Prostate gland (tissue), 2 donors: ENCODE data around the gene ARHGEF17. TPM values are rescaled to one million over a fixed set of nuclear protein-coding genes. Genes with fewer than 3 reads are reported as not detected.

Source experiments
- DNase-seq: peaks from one replicate; pipeline ENCODE4 v3.0.0-alpha.2; 2019; ENCODE audit warnings: low spot score
- H3K27ac ChIP-seq, 2 donors: fragments of 200-600 bp; sonication (generic); 2 replicates each; pipeline ENCODE4 v1.5.1; 2017 to 2019
- H3K27me3 ChIP-seq: fragments of 200-600 bp; sonication (generic); replicated peaks from 2 replicates; pipeline ENCODE4 v1.5.1; 2019; ENCODE audit not compliant: insufficient read depth
- H3K36me3 ChIP-seq, 2 donors: fragments of 200-600 bp; sonication (generic); 1 replicate in 1 of 2; 2 replicates in 1 of 2; pipeline versions ENCODE4 v1.5.1 to v1.8.1; 2017 to 2019
- H3K4me1 ChIP-seq: fragments of 200-600 bp; sonication (generic); replicated peaks from 2 replicates; pipeline ENCODE4 v1.5.1; 2019
- H3K4me3 ChIP-seq, 2 donors: fragments of 200-600 bp; sonication (generic); 2 replicates each; pipeline ENCODE4 v1.5.1; 2017 to 2019
- H3K9me3 ChIP-seq: fragments of 200-600 bp; sonication (generic); 2 replicates; pipeline ENCODE4 v1.5.1; 2017
- POLR2A ChIP-seq: fragments of 450-650 bp; IDR thresholded peaks from one replicate; pipeline ENCODE4 v1.6.1; 2016; ENCODE audit warnings: antibody characterized with exemption, mild to moderate bottlenecking
- POLR2AphosphoS5 ChIP-seq: sonication (generic); formaldehyde crosslinking; IDR thresholded peaks from one replicate; pipeline ENCODE4 v1.6.1; 2017; ENCODE audit warnings: antibody characterized with exemption
- WGBS: methylation state at CpG from one replicate; pipeline ENCODE4 v1.1.5; 2018; 5-methylcytosine and 5-hydroxymethylcytosine counted together
- intact Hi-C: fragments of 100-400 bp; cut with DNase I; formaldehyde crosslinking; loops from one replicate; pipeline ENCODE4 v1.14.2; 2022
- total RNA-seq, 2 donors: library from RNA; depleted of rRNA; stranded (reverse); fragments of >200 nt; gene quantifications; one replicate each; pipeline ENCODE4 v1.1.0, GENCODE V29; 2016
- TF ChIP-seq, protein P1 (sequence below), 4 experiments: fragments of 200-600 bp in 2 of 4; fragments of 450-650 bp in 2 of 4; sonication (generic) in 2 of 4; IDR thresholded peaks; 1 replicate in 3 of 4; 2 replicates in 1 of 4; pipeline ENCODE4 v1.5.1; 2016 to 2019; ENCODE audit warnings: antibody characterized with exemption in 4 of 4, mild to moderate bottlenecking in 2 of 4, moderate library complexity in 2 of 4

ARHGEF17 gene
- total RNA-seq, 2 donors from 2014 or later: 34.0 to 66.9 TPM

DNA sequence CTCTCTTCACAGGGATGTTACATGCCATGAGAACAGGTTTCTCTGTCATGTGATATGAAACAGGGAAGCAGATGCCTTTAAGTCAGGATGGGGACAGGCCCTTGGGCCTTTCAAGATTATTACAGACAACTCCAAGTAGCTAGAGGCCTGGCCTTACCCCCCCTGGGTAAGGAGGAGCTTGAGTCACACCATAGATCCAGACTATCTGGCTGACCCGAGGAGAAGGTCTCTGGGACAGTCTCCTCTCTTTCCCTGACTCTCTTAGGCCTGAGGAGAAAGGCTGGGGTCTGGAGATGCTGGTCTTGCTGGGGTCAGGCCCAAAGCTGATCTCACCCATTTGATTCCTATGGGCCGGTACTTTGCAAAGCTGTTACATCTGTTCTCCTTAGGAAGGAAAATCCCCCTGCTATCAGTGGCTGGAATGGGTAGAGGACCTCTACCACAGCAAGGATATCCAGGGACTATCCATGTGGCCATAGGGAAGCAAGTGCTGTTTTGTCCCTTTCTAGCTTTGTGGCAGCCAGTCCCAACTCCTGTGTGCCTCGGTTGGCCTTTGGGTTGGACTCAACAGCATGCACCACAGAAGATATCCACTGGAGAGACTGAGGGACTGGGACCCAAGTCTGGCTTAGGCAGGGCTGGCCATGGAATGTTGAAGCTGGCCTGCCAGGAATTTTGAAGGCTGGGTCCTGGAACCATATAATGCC lies 93.3 kb downstream of the ARHGEF17 start:
- Histone ChIP-seq H3K4me1 (no peaks in the 10 kb centered on the region), H3K9me3 (no peaks in the 10 kb centered on the region), H3K36me3 (no peaks in the 10 kb centered on the region), H3K4me3 (no peak overlapping the region), H3K27me3 (no peaks in the 10 kb centered on the region), H3K27ac (no peak overlapping the region)
- TF ChIP-seq, protein P1, sequence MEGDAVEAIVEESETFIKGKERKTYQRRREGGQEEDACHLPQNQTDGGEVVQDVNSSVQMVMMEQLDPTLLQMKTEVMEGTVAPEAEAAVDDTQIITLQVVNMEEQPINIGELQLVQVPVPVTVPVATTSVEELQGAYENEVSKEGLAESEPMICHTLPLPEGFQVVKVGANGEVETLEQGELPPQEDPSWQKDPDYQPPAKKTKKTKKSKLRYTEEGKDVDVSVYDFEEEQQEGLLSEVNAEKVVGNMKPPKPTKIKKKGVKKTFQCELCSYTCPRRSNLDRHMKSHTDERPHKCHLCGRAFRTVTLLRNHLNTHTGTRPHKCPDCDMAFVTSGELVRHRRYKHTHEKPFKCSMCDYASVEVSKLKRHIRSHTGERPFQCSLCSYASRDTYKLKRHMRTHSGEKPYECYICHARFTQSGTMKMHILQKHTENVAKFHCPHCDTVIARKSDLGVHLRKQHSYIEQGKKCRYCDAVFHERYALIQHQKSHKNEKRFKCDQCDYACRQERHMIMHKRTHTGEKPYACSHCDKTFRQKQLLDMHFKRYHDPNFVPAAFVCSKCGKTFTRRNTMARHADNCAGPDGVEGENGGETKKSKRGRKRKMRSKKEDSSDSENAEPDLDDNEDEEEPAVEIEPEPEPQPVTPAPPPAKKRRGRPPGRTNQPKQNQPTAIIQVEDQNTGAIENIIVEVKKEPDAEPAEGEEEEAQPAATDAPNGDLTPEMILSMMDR (IDR thresholded peaks at IDR 0.05): no peak
- TF ChIP-seq POLR2AphosphoS5 (no peak), POLR2A (no peak)
- 82% methylated on average over 3 of the region's 3 CpGs for WGBS
- DNase-seq: no peak
- intact Hi-C loops: loop anchor here (5.0 to 10.0 kb wide), 2 partner anchors 196 to 223 kb away; partner anchors contain the start of gene FAM168A

DNA sequence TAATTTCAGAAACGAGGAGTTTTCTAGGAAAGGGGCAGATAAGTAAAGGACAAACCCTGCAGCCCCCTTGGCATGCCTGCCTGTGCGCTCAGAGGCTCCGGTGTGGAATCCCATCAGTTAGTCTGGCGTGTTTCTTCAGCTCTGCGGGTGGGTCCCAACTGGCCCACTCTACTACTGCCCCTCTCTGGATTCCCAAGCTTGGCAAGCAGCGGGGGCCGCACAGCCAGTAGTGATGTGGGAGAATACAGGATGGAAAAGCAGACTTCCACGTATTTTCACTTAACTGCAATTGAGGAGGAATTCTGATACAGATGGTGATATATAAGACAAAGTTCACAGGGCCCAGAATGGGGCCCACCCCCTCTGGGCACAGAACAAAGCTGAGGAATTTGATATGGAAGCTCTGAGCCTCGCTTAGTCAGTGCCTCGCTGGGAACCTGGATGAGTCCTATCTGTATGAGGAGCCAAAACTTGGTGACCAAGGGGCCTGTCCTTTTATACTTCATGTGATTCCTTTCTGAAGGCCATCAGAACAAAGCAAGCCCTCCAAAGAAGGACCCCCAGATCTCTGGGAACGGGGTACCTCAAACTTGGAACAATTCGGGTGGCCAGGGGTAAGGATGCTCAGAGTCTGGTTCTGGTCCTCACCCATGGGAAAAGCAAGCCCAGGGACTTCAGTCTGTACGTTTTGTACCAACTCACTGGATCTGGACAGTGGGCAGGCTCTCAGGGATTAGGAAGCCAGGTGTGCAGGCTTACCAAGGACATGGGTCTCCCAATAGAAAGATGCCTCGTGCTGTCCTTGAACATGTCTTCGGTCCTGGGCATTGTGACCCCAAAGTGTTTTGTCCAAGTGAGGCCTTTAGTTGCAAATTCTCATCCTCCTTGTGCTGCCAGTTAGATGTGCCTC lies 94.1 kb downstream of the ARHGEF17 start:
- WGBS: 89% methylated on average over 15 of the region's 15 CpGs
- Histone ChIP-seq H3K27ac (no peak overlapping the region), H3K27me3 (no peaks in the 10 kb centered on the region), H3K4me3 (no peak overlapping the region), H3K4me1 (no peaks in the 10 kb centered on the region), H3K36me3 (no peaks in the 10 kb centered on the region), H3K9me3 (no peaks in the 10 kb centered on the region)
- no peak for DNase-seq
- intact Hi-C loops: loop anchor here (5.0 to 10.0 kb wide), 2 partner anchors 195 to 223 kb away; partner anchors contain the start of gene FAM168A
- TF ChIP-seq, protein P1 (IDR thresholded peaks at IDR 0.05): no peak
- no peak for TF ChIP-seq POLR2A
- no peak for TF ChIP-seq POLR2AphosphoS5

- H3K27ac ChIP-seq: no peak overlapping the region
- no peaks in the 10 kb centered on the region for H3K27me3 ChIP-seq
- no peaks in the 10 kb centered on the region for H3K4me1 ChIP-seq
- no peaks in the 10 kb centered on the region for H3K9me3 ChIP-seq
- no peaks in the 10 kb centered on the region for H3K36me3 ChIP-seq
- intact Hi-C loops: loop anchor here (5.0 to 10.0 kb wide), 2 partner anchors 194 to 222 kb away; partner anchors contain the start of gene FAM168A
- no peak for DNase-seq
- H3K4me3 ChIP-seq: no peak overlapping the region
- 60% methylated on average over 1 of the region's 1 CpG for WGBS
- TF ChIP-seq POLR2A (no peak), POLR2AphosphoS5 (no peak)
- TF ChIP-seq, protein P1 (IDR thresholded peaks at IDR 0.05): no peak
These were observed 94.7 kb downstream of the ARHGEF17 start for GRCh38 chr11:73402834-73403185.

GRCh38 chr11:73403541-73403940 lies 95.5 kb downstream of the ARHGEF17 start:
- DNase-seq: no peak
- Histone ChIP-seq H3K4me1 (no peaks in the 10 kb centered on the region), H3K9me3 (no peaks in the 10 kb centered on the region), H3K27me3 (no peaks in the 10 kb centered on the region), H3K36me3 (no peaks in the 10 kb centered on the region), H3K4me3 (no peak overlapping the region), H3K27ac (no peak overlapping the region)
- TF ChIP-seq, protein P1 (IDR thresholded peaks at IDR 0.05): no peak
- TF ChIP-seq POLR2AphosphoS5 (no peak), POLR2A (no peak)
- intact Hi-C loops: loop anchor here (5.0 to 10.0 kb wide), 2 partner anchors 194 to 221 kb away; partner anchors contain the start of gene FAM168A
- WGBS: 82% methylated on average over 5 of the region's 5 CpGs
